ENCODE measurements around the gene KIAA1671. TPM values are rescaled to one million over a fixed set of nuclear protein-coding genes. Genes with fewer than 3 reads are reported as not detected.

The KIAA1671 gene
- total and polyA plus RNA-seq, 2 of the 13 experiments (the other 11 are each of a cell fraction or from before 2014, with no cell fraction given): 13.5 to 13.6 TPM

GRCh38 chr22:25174888-25175411 lies 222.4 kb downstream of the KIAA1671 start:
- H3K79me2 ChIP-seq (ENCODE audit: insufficient read depth, low read length): no peaks in the 10 kb centered on the region
- no peak overlapping the region for H3K4me2 ChIP-seq (ENCODE audit: low read depth, low read length)
- WGBS (ENCODE audit: low lambda C conversion rate): 92% methylated on average over 5 of the region's 6 CpGs
- no peak overlapping the region for H3K9ac ChIP-seq (ENCODE audit: insufficient read depth, low read depth, low read length)
- H2AFZ ChIP-seq (ENCODE audit: low read length): no peak overlapping the region
- H3K4me1 ChIP-seq (ENCODE audit: insufficient read depth, low read length): peaks cover 7% of the 10 kb centered on the region
- no peak for FAIRE-seq
- intact Hi-C loops (cut with micrococcal nuclease; ENCODE audit: unreplicated experiment) (no loop called here), in situ Hi-C loops (cut with HindIII; ENCODE audit: extremely low pct_ligation_motif_present, low pct_unique_long_range_greater_than_20kb) (loop anchor here (5.0 to 25.0 kb wide), 2 partner anchors 93 to 238 kb away; partner anchors contain the start of gene LHFPL7)
- no peak for ATAC-seq
- DNase-seq (ENCODE audit: low spot score): no peak
- H3K27me3 ChIP-seq (ENCODE audit: control insufficient read depth in 1 of 2, insufficient read depth in 2 of 2, low read length in 2 of 2): no peaks in the 10 kb centered on the region
- TF ChIP-seq ATF7 (IDR thresholded peaks at IDR 0.05) (peak; percentile 50), ATF7 (CRISPR knock-in tag; IDR thresholded peaks at IDR 0.05) (no peak), ZNF280D (CRISPR knock-in tag; IDR thresholded peaks at IDR 0.05) (no peak)
- ChIA-PET POLR2A (no interaction called here), CTCF (ENCODE audit: low intra/inter-chr PET ratio, low total read pairs) (no interaction called here)
- BruUV-seq (replicated peaks): no TSS peak
- peaks cover 21 to 64% of the 10 kb centered on the region in 2 experiments for H3K36me3 ChIP-seq (replicated peaks in 1 of 2; ENCODE audit: control insufficient read depth in 1 of 2, insufficient read depth in 2 of 2, low read length in 2 of 2)
- no peaks in the 10 kb centered on the region for H4K20me1 ChIP-seq (ENCODE audit: insufficient read depth, low read length)
- no peak overlapping the region for H3K27ac ChIP-seq (ENCODE audit: extremely low read length, insufficient read depth, low read length)
- H3K9me3 ChIP-seq (ENCODE audit: low read length): no peaks in the 10 kb centered on the region
- H3K4me3 ChIP-seq (replicated peaks in 1 of 3; ENCODE audit: insufficient read depth in 1 of 3, low read depth in 2 of 3, low read length in 3 of 3): no peak overlapping the region

GRCh38 chr22:25176175-25176574 lies 223.7 kb downstream of the KIAA1671 start:
- Histone ChIP-seq H4K20me1 (ENCODE audit: insufficient read depth, low read length) (no peaks in the 10 kb centered on the region), H3K4me1 (ENCODE audit: insufficient read depth, low read length) (no peaks in the 10 kb centered on the region), H3K79me2 (ENCODE audit: insufficient read depth, low read length) (no peaks in the 10 kb centered on the region), H3K4me2 (ENCODE audit: low read depth, low read length) (no peak overlapping the region), H2AFZ (ENCODE audit: low read length) (no peak overlapping the region), H3K4me3 (replicated peaks in 1 of 3; ENCODE audit: insufficient read depth in 1 of 3, low read depth in 2 of 3, low read length in 3 of 3) (no peak overlapping the region), H3K36me3 (replicated peaks in 1 of 2; ENCODE audit: control insufficient read depth in 1 of 2, insufficient read depth in 2 of 2, low read length in 2 of 2) (peaks cover 24 to 65% of the 10 kb centered on the region in 2 experiments), H3K27me3 (ENCODE audit: control insufficient read depth in 1 of 2, insufficient read depth in 2 of 2, low read length in 2 of 2) (no peaks in the 10 kb centered on the region), H3K9ac (ENCODE audit: insufficient read depth, low read depth, low read length) (no peak overlapping the region), H3K9me3 (ENCODE audit: low read length) (no peaks in the 10 kb centered on the region), H3K27ac (ENCODE audit: extremely low read length, insufficient read depth, low read length) (no peak overlapping the region)
- ATAC-seq (no peak), DNase-seq (ENCODE audit: low spot score) (no peak), FAIRE-seq (no peak)
- no TSS peak for BruUV-seq (replicated peaks)
- ChIA-PET POLR2A (no interaction called here), CTCF (ENCODE audit: low intra/inter-chr PET ratio, low total read pairs) (no interaction called here)
- 100% methylated on average over 3 of the region's 6 CpGs for WGBS (ENCODE audit: low lambda C conversion rate)
- intact Hi-C loops (cut with micrococcal nuclease; ENCODE audit: unreplicated experiment) (no loop called here), in situ Hi-C loops (cut with HindIII; ENCODE audit: extremely low pct_ligation_motif_present, low pct_unique_long_range_greater_than_20kb) (loop anchor here (25.0 kb wide), 1 partner anchor 239 kb away; the partner anchor contains the start of gene LHFPL7)
- TF ChIP-seq SNAI1 (CRISPR knock-in tag; IDR thresholded peaks at IDR 0.05; ENCODE audit: borderline replicate concordance) (no peak), GMEB2 (CRISPR knock-in tag; IDR thresholded peaks at IDR 0.05; ENCODE audit: low read depth) (no peak), ZNF615 (CRISPR knock-in tag; IDR thresholded peaks at IDR 0.05; ENCODE audit: borderline replicate concordance) (no peak), REL (CRISPR knock-in tag; conservative IDR thresholded peaks at IDR 0.05) (no peak), ZNF281 (CRISPR knock-in tag; IDR thresholded peaks at IDR 0.05; ENCODE audit: borderline replicate concordance) (no peak), ARID2 (CRISPR knock-in tag; IDR thresholded peaks at IDR 0.05; ENCODE audit: borderline replicate concordance) (no peak), MIXL1 (CRISPR knock-in tag; IDR thresholded peaks at IDR 0.05) (no peak)
